Neuronal stem cell (in vitro differentiated cells): ENCODE measurements around the gene ATG14.

Experiments
- DNase-seq: peaks from one replicate; pipeline ENCODE4 v3.0.0-alpha.2; 2013; ENCODE audit warnings: low spot score
- H2AFZ ChIP-seq: one replicate; pipeline ENCODE4 v1.6.1; 2013; ENCODE audit warnings: mild to moderate bottlenecking, low read length, inconsistent platforms
- H2AK5ac ChIP-seq: 2 replicates; pipeline ENCODE4 v1.6.1; 2013; ENCODE audit warnings: low read depth, mild to moderate bottlenecking, inconsistent platforms, low read length, moderate library complexity, mixed read lengths
- H2BK120ac ChIP-seq: 2 replicates; pipeline ENCODE4 v1.6.1; 2013; ENCODE audit warnings: low read depth, mild to moderate bottlenecking, inconsistent platforms, low read length, moderate library complexity, mixed read lengths
- H2BK12ac ChIP-seq: one replicate; pipeline ENCODE4 v1.6.1; 2013; ENCODE audit warnings: low read length, inconsistent platforms
- H2BK15ac ChIP-seq: 2 replicates; pipeline ENCODE4 v1.6.1; 2013; ENCODE audit warnings: mild to moderate bottlenecking, low read length, inconsistent platforms, mixed read lengths
- H2BK5ac ChIP-seq: one replicate; pipeline ENCODE4 v1.6.1; 2013; ENCODE audit warnings: inconsistent platforms, mild to moderate bottlenecking, low read length, moderate library complexity
- H3K14ac ChIP-seq: one replicate; pipeline ENCODE4 v1.6.1; 2013; ENCODE audit warnings: low read length, inconsistent platforms
- H3K18ac ChIP-seq: 2 replicates; pipeline ENCODE4 v1.6.1; 2013; ENCODE audit warnings: low read length, inconsistent platforms
- H3K23ac ChIP-seq: 2 replicates; pipeline ENCODE4 v1.6.1; 2013; ENCODE audit warnings: low read depth, mild to moderate bottlenecking, mixed read lengths, low read length, inconsistent platforms; ENCODE audit not compliant: poor library complexity
- H3K27ac ChIP-seq: replicated peaks from 3 replicates; pipeline ENCODE4 v1.5.1; 2013; ENCODE audit warnings: low read length, inconsistent platforms
- H3K27me3 ChIP-seq, 3 experiments: 2 replicates each; pipeline ENCODE4 v1.6.1; 2013; ENCODE audit warnings: low read length in 3 of 3, mild to moderate bottlenecking in 2 of 3, inconsistent platforms in 1 of 3, low read depth in 1 of 3, mixed read lengths in 1 of 3, moderate library complexity in 1 of 3; ENCODE audit not compliant: control insufficient read depth in 3 of 3, insufficient read depth in 3 of 3
- H3K36me3 ChIP-seq, 2 donors: replicated peaks in 1 of 2; 2 replicates each; pipeline ENCODE4 v1.6.1; 2013; ENCODE audit warnings: low read length in 2 of 2; ENCODE audit not compliant: control insufficient read depth in 2 of 2, insufficient read depth in 2 of 2
- H3K4ac ChIP-seq: 2 replicates; pipeline ENCODE4 v1.6.1; 2013; ENCODE audit warnings: inconsistent platforms, mild to moderate bottlenecking, low read length, moderate library complexity
- H3K4me1 ChIP-seq, 2 donors: 1 replicate in 1 of 2; 2 replicates in 1 of 2; pipeline ENCODE4 v1.6.1; 2013; ENCODE audit warnings: low read length in 2 of 2, low read depth in 1 of 2; ENCODE audit not compliant: control insufficient read depth in 2 of 2, insufficient read depth in 1 of 2
- H3K4me2 ChIP-seq: one replicate; pipeline ENCODE4 v1.6.1; 2013; ENCODE audit warnings: mild to moderate bottlenecking, low read length, inconsistent platforms; ENCODE audit not compliant: insufficient read depth, poor library complexity, severe bottlenecking
- H3K4me3 ChIP-seq, 2 donors: 2 replicates each; pipeline ENCODE4 v1.5.1; 2013; ENCODE audit warnings: low read length in 2 of 2, mild to moderate bottlenecking in 2 of 2, inconsistent platforms in 1 of 2, moderate library complexity in 1 of 2
- H3K79me1 ChIP-seq: one replicate; pipeline ENCODE4 v1.6.1; 2013; ENCODE audit warnings: low read depth, mild to moderate bottlenecking, inconsistent platforms, low read length, moderate library complexity
- H3K9ac ChIP-seq: one replicate; pipeline ENCODE4 v1.6.1; 2013; ENCODE audit warnings: mild to moderate bottlenecking, low read depth, low read length, inconsistent platforms; ENCODE audit not compliant: poor library complexity
- H3K9me3 ChIP-seq, 2 donors: replicated peaks in 1 of 2; 2 replicates each; pipeline versions ENCODE3 to v1.6.1; 2013; ENCODE audit warnings: low read length in 2 of 2, mild to moderate bottlenecking in 2 of 2, inconsistent platforms in 1 of 2, low read depth in 1 of 2, mixed read lengths in 1 of 2, moderate library complexity in 1 of 2; ENCODE audit not compliant: control insufficient read depth in 2 of 2, insufficient read depth in 1 of 2
- H4K8ac ChIP-seq: one replicate; pipeline ENCODE4 v1.6.1; 2013; ENCODE audit warnings: low read depth, mild to moderate bottlenecking, inconsistent platforms, low read length, moderate library complexity
- H4K91ac ChIP-seq: one replicate; pipeline ENCODE4 v1.6.1; 2013; ENCODE audit warnings: low read length, low read depth, mild to moderate bottlenecking, inconsistent platforms; ENCODE audit not compliant: poor library complexity
- WGBS, 2 donors: extraction: QIAGEN DNeasy Blood & Tissue Kit; methylation state at CpG; one replicate each; pipeline ENCODE4 v1.1.7; 2013; ENCODE audit warnings: missing lambda C conversion rate in 2 of 2, mixed read lengths in 1 of 2; ENCODE audit not compliant: insufficient read length in 2 of 2, insufficient replicate concordance in 1 of 2; ENCODE audit errors: extremely low coverage in 2 of 2; 5-methylcytosine and 5-hydroxymethylcytosine counted together

The ATG14 gene

GRCh38 chr14:55440385-55440784 lies 28.8 kb upstream of the ATG14 start, which contains the start of gene TBPL2:
Gene TBPL2, minus strand, starts transcription at chr14:55440616. Its CDS starts 167 bp downstream, at chr14:55440449.
- Histone ChIP-seq H3K14ac (no peak within 1 kb of the TSS), H3K9me3 (no peaks in the 10 kb centered on the region)

GRCh38 chr14:55438066-55438683 lies 26.5 kb upstream of the ATG14 start:
- no peak overlapping the region for H3K4ac ChIP-seq
- no peak overlapping the region for H3K9ac ChIP-seq
- no peak overlapping the region for H2BK12ac ChIP-seq
- no peaks in the 10 kb centered on the region for H3K9me3 ChIP-seq
- no peak overlapping the region for H2AFZ ChIP-seq
- H3K36me3 ChIP-seq, result no peaks in the 10 kb centered on the region
- H3K4me3 ChIP-seq, result no peak overlapping the region
- H3K14ac ChIP-seq, result no peak overlapping the region
- no peak overlapping the region for H4K8ac ChIP-seq
- H3K27ac ChIP-seq, result no peak overlapping the region
- peaks cover 0 to 30% (median 0%) of the 10 kb centered on the region in 3 experiments for H3K27me3 ChIP-seq
- H2BK5ac ChIP-seq, result no peak overlapping the region
- no peak overlapping the region for H2BK120ac ChIP-seq
- H2AK5ac ChIP-seq, result no peak overlapping the region
- H2BK15ac ChIP-seq, result no peak overlapping the region
- DNase-seq, result peak; percentile 29
- no peak overlapping the region for H4K91ac ChIP-seq
- H3K4me1 ChIP-seq, result peaks cover 0 to 5% of the 10 kb centered on the region in 2 donors
- no peak overlapping the region for H3K4me2 ChIP-seq
- no peaks in the 10 kb centered on the region for H3K79me1 ChIP-seq
- H3K23ac ChIP-seq, result no peak overlapping the region
- no peak overlapping the region for H3K18ac ChIP-seq
- WGBS, 2 donors, result no CpG with 5 or more reads among the region's 10 CpGs

More at GRCh38 chr14:55440385-55440784, 28.8 kb upstream of the ATG14 start, which contains the start of gene TBPL2:
- Histone ChIP-seq H2BK120ac (peak within 1 kb of the TSS; percentile 72), H3K4me1 (peaks cover 0 to 5% of the 10 kb centered on the region in 2 donors), H3K27ac (no peak within 1 kb of the TSS), H3K79me1 (no peaks in the 10 kb centered on the region), H3K36me3 (no peaks in the 10 kb centered on the region), H4K91ac (no peak within 1 kb of the TSS), H2BK12ac (no peak within 1 kb of the TSS), H3K9ac (no peak within 1 kb of the TSS), H2BK5ac (no peak within 1 kb of the TSS), H2AFZ (peak within 1 kb of the TSS; percentile 1), H4K8ac (peak within 1 kb of the TSS; percentile 43), H3K23ac (no peak within 1 kb of the TSS), H3K27me3 (peaks cover 0 to 12% (median 0%) of the 10 kb centered on the region in 3 experiments), H2BK15ac (no peak within 1 kb of the TSS), H3K4ac (no peak within 1 kb of the TSS), H3K4me2 (no peak within 1 kb of the TSS), H3K4me3 (no peak within 1 kb of the TSS), H3K18ac (peak within 1 kb of the TSS; percentile 13), H2AK5ac (no peak within 1 kb of the TSS)
- WGBS, 2 donors, result no CpG with 5 or more reads among the region's 29 CpGs
- no peak for DNase-seq

GRCh38 chr14:55436931-55437330 lies 25.3 kb upstream of the ATG14 start:
- Histone ChIP-seq H3K18ac (no peak overlapping the region), H3K27ac (no peak overlapping the region), H2AFZ (peak overlapping the region; percentile 24), H3K27me3 (peaks cover 0 to 36% (median 0%) of the 10 kb centered on the region in 3 experiments), H2AK5ac (no peak overlapping the region), H2BK5ac (no peak overlapping the region), H3K14ac (no peak overlapping the region), H3K9ac (no peak overlapping the region), H3K4ac (no peak overlapping the region), H4K91ac (no peak overlapping the region), H2BK15ac (no peak overlapping the region), H3K23ac (no peak overlapping the region), H4K8ac (no peak overlapping the region), H3K36me3 (no peaks in the 10 kb centered on the region), H3K79me1 (no peaks in the 10 kb centered on the region), H3K9me3 (no peaks in the 10 kb centered on the region), H3K4me1 (peaks cover 0 to 5% of the 10 kb centered on the region in 2 donors), H3K4me3 (no peak overlapping the region), H2BK120ac (no peak overlapping the region), H3K4me2 (no peak overlapping the region), H2BK12ac (no peak overlapping the region)
- no CpG with 5 or more reads among the region's 4 CpGs for WGBS, 2 donors
- DNase-seq, result no peak

- DNase-seq, result no peak
- Histone ChIP-seq H3K4me2 (no peak overlapping the region), H3K9ac (no peak overlapping the region), H2BK12ac (no peak overlapping the region), H2BK15ac (no peak overlapping the region), H4K8ac (no peak overlapping the region), H3K9me3 (no peaks in the 10 kb centered on the region), H2AFZ (peak overlapping the region; percentile 24), H3K27me3 (peaks cover 0 to 36% (median 0%) of the 10 kb centered on the region in 3 experiments), H3K14ac (no peak overlapping the region), H3K4me1 (peaks cover 0 to 5% of the 10 kb centered on the region in 2 donors), H3K23ac (no peak overlapping the region), H3K4me3 (no peak overlapping the region), H3K36me3 (no peaks in the 10 kb centered on the region), H2BK5ac (no peak overlapping the region), H3K4ac (no peak overlapping the region), H2AK5ac (no peak overlapping the region), H3K79me1 (no peaks in the 10 kb centered on the region), H2BK120ac (no peak overlapping the region), H3K27ac (no peak overlapping the region), H4K91ac (no peak overlapping the region), H3K18ac (no peak overlapping the region)
- WGBS, 2 donors, result no CpG with 5 or more reads among the region's 4 CpGs
Measured at GRCh38 chr14:55436519-55436918, 24.9 kb upstream of the ATG14 start.
